ENCODE measurements around the gene MSL3. TPM values are rescaled to one million over a fixed set of nuclear protein-coding genes. Genes with fewer than 3 reads are reported as not detected.

Gene MSL3
- total RNA-seq, 2 donors from 2014 or later = 10.5 to 11.2 TPM

- Histone ChIP-seq H3K36me3 (replicated peaks in 1 of 2; ENCODE audit: insufficient read depth in 1 of 2, low read depth in 2 of 2) (no peaks in the 10 kb centered on the region), H3K4me1 (peaks cover 7% of the 10 kb centered on the region), H3K4me3 (peak overlapping the region in 1 of 2 donors; percentile 8), H3K9me3 (no peaks in the 10 kb centered on the region), H3K27ac (peak overlapping the region; percentile 43 to 90 (median 80)), H3K27me3 (no peaks in the 10 kb centered on the region)
- DNase-seq (no peak), ATAC-seq (no peak)
- TF ChIP-seq CTCF (IDR thresholded peaks at IDR 0.05) = no peak
- no peak for TF ChIP-seq POLR2A (IDR thresholded peaks at IDR 0.05)
- intact Hi-C loops (cut with DNase I) = no loop called here
- 6 to 20% methylated on average over 1 to 14 of the region's 14 CpGs for WGBS, 2 donors
Observed at GRCh38 chrX:11757397-11757718, 679 bp upstream of the MSL3 start.

GRCh38 chrX:11758400-11759171 lies 549 bp downstream of the MSL3 start:
- H3K9me3 ChIP-seq = no peaks in the 10 kb centered on the region
- H3K4me1 ChIP-seq = peaks cover 7% of the 10 kb centered on the region
- 1% methylated on average over 53 of the region's 66 CpGs; no CpG with 5 or more reads in 1 of the 2 donors for WGBS, 2 donors
- DNase-seq = peak; percentile 87 to 89 (median 89)
- peak overlapping the region; percentile 13 to 82 for H3K4me3 ChIP-seq
- ATAC-seq = peak; percentile 84
- H3K27me3 ChIP-seq = no peaks in the 10 kb centered on the region
- H3K36me3 ChIP-seq (replicated peaks in 1 of 2; ENCODE audit: insufficient read depth in 1 of 2, low read depth in 2 of 2) = no peaks in the 10 kb centered on the region
- intact Hi-C loops (cut with DNase I) = no loop called here
- H3K27ac ChIP-seq = peak overlapping the region; percentile 47 to 90 (median 80)
- peak in 2 of 3 donors; percentile 48 to 52 for TF ChIP-seq POLR2A (IDR thresholded peaks at IDR 0.05)
- TF ChIP-seq CTCF (IDR thresholded peaks at IDR 0.05) = peak; percentile 43 to 79 (median 67)

DNA sequence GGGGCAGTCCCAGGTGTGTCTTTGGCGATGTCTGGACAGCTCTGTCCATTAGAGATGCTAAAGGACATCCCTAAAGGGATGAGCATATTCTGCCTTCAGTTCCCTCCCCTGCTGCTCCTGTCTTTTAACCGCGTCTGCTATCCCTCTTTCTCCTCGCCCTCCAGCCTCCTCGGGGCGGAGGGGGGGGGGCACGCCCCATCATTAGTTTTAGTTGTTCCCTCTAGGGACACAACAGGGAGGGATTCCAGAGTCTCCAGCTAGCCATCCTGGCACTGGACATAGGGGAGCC lies 1.1 kb downstream of the MSL3 start:
- intact Hi-C loops (cut with DNase I) = no loop called here
- Histone ChIP-seq H3K36me3 (replicated peaks in 1 of 2; ENCODE audit: insufficient read depth in 1 of 2, low read depth in 2 of 2) (no peaks in the 10 kb centered on the region), H3K4me1 (peaks cover 7% of the 10 kb centered on the region), H3K9me3 (no peaks in the 10 kb centered on the region), H3K27ac (peak overlapping the region in 3 of 4 donors; percentile 76 to 90 (median 85)), H3K27me3 (no peaks in the 10 kb centered on the region), H3K4me3 (peak overlapping the region; percentile 13 to 82)
- 0% methylated on average over 2 to 7 of the region's 7 CpGs for WGBS, 2 donors
- TF ChIP-seq POLR2A (IDR thresholded peaks at IDR 0.05) = no peak
- TF ChIP-seq CTCF (IDR thresholded peaks at IDR 0.05) = no peak
- ATAC-seq = no peak
- DNase-seq = no peak

- ATAC-seq = peak; percentile 85
- peak; percentile 79 to 93 (median 87) for DNase-seq
Observed at GRCh38 chrX:11759461-11760311, 1.6 kb downstream of the MSL3 start.

More at GRCh38 chrX:11759461-11760311, 1.6 kb downstream of the MSL3 start:
- Histone ChIP-seq H3K4me3 (peak overlapping the region in 1 of 2 donors; percentile 82), H3K9me3 (no peaks in the 10 kb centered on the region), H3K4me1 (peaks cover 7% of the 10 kb centered on the region), H3K27me3 (no peaks in the 10 kb centered on the region), H3K27ac (peak overlapping the region in 2 of 4 donors; percentile 85 to 90), H3K36me3 (replicated peaks in 1 of 2; ENCODE audit: insufficient read depth in 1 of 2, low read depth in 2 of 2) (no peaks in the 10 kb centered on the region)
- intact Hi-C loops (cut with DNase I) = no loop called here
- TF ChIP-seq CTCF (IDR thresholded peaks at IDR 0.05) = peak in 4 of 7 experiments; percentile 19 to 32 (median 22)
- TF ChIP-seq POLR2A (IDR thresholded peaks at IDR 0.05) = no peak
- 0 to 1% methylated on average over 13 of the region's 13 CpGs for WGBS, 2 donors
